CD4-positive, alpha-beta T cell treated with Interleukin-15 for 1 hour (primary cell): Measurements from ENCODE around the gene ANKHD1.
"Not testable (repeated sequence)": the region's sequence is repeated elsewhere in the genome, so short reads cannot be mapped to it uniquely, and the experiment has no call there.

Experiments
- DNase-seq: peaks from one replicate; pipeline ENCODE4 v3.0.0-alpha.2; 2020

The ANKHD1 gene

DNA sequence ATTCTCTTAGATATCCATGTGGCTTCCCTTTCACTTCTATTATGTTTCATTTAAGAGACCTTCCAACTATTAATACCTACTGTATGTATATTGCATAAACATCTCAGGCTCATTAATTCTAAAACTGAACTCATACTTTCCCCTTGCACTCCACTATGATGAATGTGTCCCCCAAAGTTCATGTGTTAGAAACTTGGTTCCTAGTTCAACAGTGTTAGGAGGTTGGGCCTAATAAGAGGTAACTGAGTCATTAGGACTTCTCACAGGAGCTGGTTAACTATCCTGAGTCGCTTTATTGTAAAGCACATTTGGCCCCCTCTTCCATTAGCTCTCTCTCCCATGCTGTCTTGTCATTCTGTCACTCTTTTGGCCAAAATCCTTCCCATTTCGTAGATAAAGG, 22.0 kb downstream of the ANKHD1 start:
- no peak for DNase-seq

DNA sequence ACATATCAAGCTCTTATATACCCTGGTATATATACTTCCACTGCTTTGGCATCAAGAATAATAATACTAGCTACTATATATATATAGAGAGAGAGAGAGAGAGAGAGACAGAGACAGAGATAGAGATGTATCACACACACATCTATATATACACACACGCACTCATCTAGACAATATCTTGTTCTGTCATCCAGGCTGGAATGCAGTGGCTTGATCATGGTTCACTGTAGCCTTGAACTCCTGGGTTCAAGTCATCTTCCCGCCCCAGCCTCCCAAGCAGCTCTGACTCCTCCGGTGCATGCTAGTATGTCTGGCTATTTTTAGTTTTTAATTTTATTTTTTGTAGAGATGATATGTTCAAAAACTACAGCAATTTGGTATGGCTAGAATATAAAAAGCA, 22.5 kb downstream of the ANKHD1 start:
- no peak for DNase-seq

- DNase-seq: not testable (repeated sequence)
Measured at GRCh38 chr5:140427726-140428125, 26.1 kb downstream of the ANKHD1 start.

GRCh38 chr5:140429724-140430123, 28.1 kb downstream of the ANKHD1 start:
- no peak for DNase-seq

- DNase-seq: no peak
Measured at GRCh38 chr5:140432212-140432611, 30.6 kb downstream of the ANKHD1 start.

- no peak for DNase-seq
Measured at GRCh38 chr5:140432916-140433315, 31.3 kb downstream of the ANKHD1 start.

DNA sequence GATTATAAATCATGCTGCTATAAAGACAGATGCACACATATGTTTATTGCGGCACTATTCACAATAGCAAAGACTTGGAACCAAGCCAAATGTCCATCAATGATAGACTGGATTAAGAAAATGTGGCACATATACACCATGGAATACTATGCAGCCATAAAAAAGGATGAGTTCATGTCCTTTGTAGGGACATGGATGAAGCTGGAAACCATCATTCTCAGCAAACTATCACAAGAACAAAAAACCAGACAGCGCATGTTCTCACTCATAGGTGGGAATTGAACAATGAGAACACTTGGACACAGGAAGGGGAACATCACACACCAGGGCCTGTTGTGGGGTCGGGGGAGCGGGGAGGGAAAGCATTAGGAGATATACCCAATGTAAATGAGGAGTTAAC, 55.7 kb downstream of the ANKHD1 start:
- not testable (repeated sequence) for DNase-seq

DNA sequence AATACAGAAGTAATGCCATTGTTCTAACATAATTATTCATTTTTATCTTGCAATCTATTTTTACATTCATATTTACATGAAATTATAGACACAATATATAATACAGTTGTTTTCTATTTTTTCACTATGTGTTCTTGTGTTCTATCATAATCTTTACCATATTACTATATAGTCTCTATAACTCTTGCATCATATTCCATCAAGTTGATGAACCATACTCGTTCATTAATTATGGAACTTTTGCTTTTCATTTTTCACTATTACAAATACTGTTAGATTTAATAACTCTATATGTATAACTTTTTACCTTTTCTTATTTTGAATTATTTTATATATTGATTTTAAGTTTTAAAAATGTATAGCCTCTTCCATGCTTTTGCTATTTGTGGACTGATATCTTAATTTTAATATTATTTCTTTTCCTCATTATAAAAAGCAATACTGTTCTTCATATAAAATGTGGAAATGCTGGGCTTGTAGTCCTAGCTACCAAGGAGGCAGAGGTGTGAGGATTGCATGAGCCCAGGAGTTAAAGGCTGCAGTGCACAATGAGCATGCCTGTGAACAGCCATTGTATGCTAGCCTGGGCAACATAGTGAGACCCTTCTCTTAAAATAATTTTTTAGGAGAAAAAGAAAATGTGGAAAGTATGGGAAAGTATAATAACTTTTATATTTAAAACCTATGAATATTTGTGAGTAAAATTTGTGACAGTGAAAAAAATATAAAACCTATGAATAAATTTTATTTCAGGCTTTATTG, 65.5 kb downstream of the ANKHD1 start:
- no peak for DNase-seq

- no peak for DNase-seq
Measured at GRCh38 chr5:140468188-140468587, 66.6 kb downstream of the ANKHD1 start.

- no peak for DNase-seq
Measured at GRCh38 chr5:140469259-140469658, 67.6 kb downstream of the ANKHD1 start.

- DNase-seq: no peak
Measured at GRCh38 chr5:140480310-140481014, 78.8 kb downstream of the ANKHD1 start.

- DNase-seq: no peak
Measured at GRCh38 chr5:140481758-140482157, 80.1 kb downstream of the ANKHD1 start.

- DNase-seq: no peak
Measured at GRCh38 chr5:140483055-140483454, 81.4 kb downstream of the ANKHD1 start.

DNA sequence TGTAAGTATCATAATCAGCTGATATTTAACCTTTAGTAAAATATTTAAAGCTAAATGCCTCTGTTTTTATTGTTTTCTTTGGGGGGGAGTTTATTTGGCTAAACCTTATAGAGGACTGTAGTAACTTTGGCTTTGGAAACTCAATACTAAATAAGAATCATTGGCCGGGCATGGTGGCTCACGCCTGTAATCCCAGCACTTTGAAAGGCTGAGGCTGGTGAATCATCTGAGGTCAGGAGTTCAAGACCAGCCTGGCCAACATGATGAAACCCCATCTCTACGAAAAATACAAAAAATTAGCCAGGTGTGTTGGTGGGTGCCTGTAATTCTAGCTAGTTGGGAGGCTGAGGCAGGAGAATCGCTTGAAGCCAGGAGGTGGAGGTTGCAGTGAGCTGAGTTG, 86.5 kb downstream of the ANKHD1 start:
- DNase-seq: not testable (repeated sequence)

DNA sequence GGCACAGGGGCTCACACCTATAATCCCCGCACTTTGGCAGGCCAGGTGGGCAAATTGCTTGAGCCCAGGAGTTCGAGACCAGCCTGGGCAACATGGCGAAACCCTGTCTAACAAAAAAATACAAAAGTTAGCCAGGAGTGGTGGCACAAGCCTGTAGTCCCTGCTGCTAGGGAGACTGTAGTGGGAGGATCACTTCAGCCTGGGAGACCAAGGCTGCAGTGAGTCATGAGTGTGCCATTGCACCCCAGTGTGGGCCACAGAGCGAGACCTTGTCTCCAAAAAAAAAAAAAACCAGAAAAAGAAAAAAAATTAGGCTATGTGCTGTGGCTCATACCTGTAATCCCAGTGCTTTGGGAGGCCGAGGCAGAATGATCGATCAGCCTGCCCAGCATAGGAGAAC, 87.3 kb downstream of the ANKHD1 start:
- DNase-seq: no peak

DNA sequence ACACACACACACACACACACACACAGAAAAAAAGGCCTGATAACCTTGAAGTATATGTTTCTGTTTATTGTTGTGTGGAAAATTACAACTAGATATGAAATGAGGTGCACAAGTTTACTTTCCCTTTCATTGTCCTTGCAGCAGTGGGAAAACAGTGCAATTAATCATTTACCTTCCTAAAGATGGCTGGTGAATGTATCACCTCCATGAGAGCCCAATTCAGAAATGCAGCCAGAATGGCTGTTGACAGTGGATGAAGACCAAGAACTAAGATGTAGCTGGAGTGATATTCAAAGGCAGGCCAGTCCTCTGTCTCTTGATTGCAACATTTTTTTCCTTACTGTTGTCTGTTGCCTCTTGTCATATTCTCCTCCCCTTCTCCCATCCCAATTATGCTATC, 96.3 kb downstream of the ANKHD1 start:
- DNase-seq: no peak

DNA sequence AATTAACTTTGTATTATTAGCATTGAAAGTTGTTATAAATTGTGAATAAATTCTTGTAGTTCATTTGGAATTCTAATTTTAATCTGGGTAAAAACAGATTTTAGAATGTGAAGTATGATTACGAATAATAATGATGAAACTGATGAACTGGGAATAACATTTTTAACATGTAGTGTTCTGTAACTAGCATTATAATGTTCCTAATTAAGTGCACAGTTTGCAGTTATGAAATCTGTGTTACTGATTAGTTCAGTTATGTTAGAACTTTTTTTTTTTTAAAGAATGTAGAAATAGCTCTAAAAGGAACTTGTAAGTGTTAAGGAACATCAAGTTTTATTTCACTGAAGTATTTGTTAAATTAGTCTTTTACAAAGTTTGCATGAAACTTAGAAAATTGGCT, 97.0 kb downstream of the ANKHD1 start:
- DNase-seq: no peak

DNA sequence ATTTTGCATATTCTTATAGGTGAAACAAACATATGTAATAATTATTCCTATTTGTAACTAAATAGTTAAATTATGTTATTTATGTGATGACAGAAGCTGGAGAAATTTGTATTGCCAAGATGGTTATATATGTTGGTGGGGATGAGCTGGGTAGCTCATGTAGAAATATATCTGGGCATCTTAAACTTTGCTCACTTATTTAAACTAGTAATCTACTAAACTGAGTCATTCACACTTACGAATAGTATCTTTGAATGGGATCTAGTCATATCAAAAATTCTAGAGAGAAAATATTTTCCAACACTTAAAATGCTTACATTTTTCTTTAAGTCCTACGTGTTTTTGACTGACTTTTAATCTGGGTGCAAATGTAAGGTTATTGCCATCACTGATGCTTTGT, 101.2 kb downstream of the ANKHD1 start:
- DNase-seq: no peak

DNA sequence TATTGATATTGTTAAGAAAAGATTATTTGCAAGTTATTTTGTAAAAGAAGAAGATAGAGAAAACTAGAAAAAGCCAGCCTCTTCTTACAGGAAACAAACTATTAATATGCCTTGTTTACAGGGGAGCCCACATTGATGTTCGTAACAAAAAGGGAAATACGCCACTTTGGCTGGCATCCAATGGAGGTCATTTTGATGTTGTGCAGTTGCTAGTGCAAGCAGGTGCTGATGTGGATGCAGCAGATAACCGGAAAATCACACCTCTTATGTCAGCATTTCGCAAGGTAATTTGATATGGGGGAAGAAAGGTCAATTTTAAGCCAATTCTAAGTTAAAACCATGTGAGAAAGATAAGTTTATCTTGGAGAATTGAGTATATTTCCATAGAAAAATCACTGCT, 108.3 kb downstream of the ANKHD1 start:
- DNase-seq: no peak

DNA sequence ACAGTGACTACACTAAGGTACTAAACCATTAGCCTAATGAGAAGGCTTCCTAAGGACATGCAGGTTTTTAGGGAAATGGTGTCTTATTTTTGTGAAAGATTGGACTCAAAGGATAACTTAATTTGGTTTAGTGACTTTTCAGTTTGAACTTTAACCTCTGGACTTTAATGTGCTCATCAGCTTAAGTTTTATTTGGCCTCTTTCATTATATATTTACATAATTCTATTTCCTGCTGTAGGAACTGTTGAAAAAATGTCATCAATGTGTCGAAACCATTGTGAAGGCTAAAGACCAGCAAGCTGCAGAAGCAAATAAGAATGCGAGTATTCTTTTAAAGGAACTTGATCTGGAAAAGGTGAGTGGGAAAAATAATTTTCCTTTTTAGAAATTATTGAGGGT, 111.5 kb downstream of the ANKHD1 start:
- no peak for DNase-seq

GRCh38 chr5:140524003-140524402, 122.4 kb downstream of the ANKHD1 start:
- no peak for DNase-seq

DNA sequence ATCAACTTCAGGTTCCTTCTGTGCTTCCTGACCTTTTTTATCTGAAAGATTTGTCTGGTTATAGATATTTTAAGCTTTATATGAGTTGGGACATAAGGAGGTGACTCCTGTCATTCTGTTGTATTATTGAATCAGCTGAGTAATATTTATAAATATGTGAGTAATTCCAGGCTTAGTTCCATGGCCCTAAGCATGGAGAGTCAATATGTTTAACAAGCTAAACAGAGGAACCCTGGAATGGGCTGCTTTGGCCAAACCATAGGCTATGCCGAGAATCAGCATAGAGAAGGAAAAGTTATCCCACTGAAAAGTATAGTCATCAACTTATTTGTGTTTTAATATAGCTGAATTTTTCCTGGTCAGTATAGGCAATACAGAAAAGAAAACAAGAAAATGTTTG, 138.6 kb downstream of the ANKHD1 start:
- DNase-seq: no peak

DNA sequence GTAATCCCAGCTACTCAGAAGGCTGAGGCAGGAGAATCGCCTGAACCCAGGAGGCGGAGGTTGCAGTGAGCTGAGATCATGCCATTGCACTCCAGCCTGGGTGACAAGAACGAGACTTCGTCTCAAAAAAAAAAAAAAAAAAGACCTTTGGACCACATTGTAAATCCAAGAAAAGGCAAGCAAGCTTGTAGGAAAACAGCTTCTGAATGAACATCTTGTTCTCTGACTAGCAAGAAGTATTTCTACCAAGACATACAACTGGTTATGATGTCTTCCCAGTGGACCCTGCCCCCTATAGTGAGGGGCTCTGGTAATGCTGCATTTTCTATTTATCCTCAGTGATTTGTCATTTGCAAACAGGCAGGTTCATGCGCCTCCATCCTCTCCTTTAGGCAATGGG, 141.3 kb downstream of the ANKHD1 start:
- no peak for DNase-seq

- no peak for DNase-seq
Measured at GRCh38 chr5:140544986-140545385, 143.4 kb downstream of the ANKHD1 start.

GRCh38 chr5:140545606-140546005, 144.0 kb downstream of the ANKHD1 start:
- DNase-seq: no peak
